GM21717 (cell line): Measurements from ENCODE around the gene MMUT.
"Not testable (repeated sequence)": the region's sequence is repeated elsewhere in the genome, so short reads cannot be mapped to it uniquely, and the experiment has no call there.

Source experiments
- ATAC-seq: cut with Tn5 transposase; IDR thresholded peaks from one replicate; pipeline ENCODE4 v1.9.1; 2021; ENCODE audit warnings: mild to moderate bottlenecking, moderate library complexity; ENCODE audit not compliant: unreplicated experiment

The MMUT gene

GRCh38 chr6:49462927-49463611 is at the start of gene MMUT, which contains the start of gene CENPQ:
Gene MMUT (minus strand): TSS chr6:49463253. CDS start chr6:49459466, 3,787 bp downstream.
Gene CENPQ (plus strand): TSS chr6:49463370. CDS start chr6:49470177, 6,807 bp downstream.
- ATAC-seq = peak; percentile 99

GRCh38 chr6:49509342-49509741 is 46.3 kb upstream of the MMUT start:
- ATAC-seq = no peak

DNA sequence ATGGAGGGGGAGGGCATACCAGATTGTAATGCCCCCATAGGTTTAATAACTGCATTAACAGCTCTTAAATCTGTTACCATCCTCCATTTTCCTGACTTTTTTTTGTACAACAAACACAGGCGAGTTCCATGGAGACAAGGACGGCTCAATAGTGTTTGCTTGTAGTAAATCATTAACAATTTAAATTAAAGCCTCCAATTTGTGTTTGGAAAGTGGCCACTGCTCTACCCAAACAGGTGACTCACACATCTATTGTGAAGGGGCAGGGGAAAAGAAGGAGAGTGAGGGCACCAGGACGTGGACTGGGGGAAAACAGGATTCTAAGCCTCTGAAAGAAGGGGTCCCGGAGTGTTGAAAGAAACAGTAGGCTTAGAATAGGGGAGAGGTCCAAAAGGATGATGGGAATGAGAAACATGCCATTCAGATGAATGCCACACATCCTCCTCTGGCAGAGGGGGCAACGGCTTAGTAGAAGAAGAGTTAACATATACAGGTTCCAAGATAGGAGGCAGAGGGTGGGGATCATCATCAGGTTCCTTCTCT is 43.6 kb upstream of the MMUT start:
- no peak for ATAC-seq

DNA sequence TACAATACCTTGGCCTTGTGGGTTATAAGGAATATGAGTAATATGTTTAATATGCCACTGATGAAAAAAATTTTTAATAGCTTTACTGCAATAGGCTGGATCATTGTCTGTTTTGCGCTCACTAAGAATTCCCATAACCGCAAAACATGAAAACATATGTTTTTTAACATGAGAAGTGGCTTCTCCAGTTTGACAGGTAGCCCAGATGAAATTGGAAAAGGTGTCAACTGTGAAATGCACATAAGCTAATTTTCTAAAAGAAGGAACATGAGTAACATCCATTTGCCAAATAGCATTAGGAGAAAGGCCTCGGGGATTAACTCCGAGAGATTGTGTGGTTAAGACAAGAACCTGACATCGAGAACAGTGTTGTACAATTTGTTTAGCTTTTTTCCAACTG is 41.6 kb upstream of the MMUT start:
- ATAC-seq = no peak

DNA sequence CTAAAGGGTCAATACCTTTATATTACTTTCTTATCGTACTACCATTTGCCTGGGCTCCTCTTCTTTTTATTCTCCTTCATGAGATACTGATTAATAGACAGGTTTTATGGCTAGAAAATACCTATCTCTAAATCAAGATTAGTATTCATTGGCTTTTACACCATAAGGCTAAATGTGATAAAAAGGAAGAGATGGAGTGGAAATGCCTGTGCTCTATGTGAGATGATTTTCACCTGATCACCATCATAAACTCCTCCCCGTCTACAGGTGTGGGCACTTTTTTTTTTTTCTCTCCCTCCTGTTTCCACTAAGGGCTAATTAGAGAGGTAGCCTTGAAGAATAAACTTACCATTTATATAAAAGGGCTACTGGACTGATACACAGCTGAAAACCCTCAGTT is 36.6 kb upstream of the MMUT start, which contains the start of gene GLYATL3:
TSS of gene GLYATL3 (plus strand) at position 301 of the 400 bp plus-strand sequence. CDS start 12,068 bp downstream, outside the sequence.
- ATAC-seq = no peak

DNA sequence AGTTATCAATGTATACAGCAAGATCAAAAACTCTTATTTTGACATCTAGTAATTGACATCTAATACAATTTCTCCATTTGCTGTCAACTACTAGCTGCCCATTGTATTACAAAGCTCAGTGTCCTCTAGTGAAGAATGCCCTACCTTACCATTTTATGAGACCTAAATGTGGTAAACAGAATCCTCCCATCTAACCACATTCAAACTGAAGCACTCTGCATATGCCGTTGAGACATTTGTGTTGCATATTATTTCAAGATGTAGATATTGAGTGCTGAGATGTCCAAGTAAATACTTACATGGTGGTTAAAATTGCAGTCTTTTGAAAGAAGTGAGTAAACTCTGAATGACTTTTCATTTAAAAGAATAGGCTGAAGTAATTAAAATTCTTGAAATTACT is 36.1 kb upstream of the MMUT start:
- ATAC-seq = no peak

DNA sequence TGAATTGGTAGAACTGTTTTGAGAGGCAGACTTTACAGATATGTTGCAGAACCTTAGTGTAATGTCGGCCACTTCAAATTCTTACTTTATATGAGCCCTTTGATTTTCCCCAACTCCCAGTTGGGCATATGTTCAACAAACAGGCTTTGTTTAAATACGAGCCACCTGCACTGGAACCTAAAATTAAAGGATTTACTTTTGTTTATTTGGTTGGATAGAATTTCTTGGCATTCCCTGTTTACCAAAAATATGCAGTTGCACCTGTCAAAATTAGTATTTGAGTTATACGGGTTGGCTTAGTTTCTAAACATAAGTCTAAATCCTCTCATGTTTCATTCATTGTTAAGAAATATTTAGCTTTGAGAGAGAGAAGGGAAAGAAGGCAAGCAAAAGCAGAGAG is 34.3 kb upstream of the MMUT start:
- no peak for ATAC-seq

DNA sequence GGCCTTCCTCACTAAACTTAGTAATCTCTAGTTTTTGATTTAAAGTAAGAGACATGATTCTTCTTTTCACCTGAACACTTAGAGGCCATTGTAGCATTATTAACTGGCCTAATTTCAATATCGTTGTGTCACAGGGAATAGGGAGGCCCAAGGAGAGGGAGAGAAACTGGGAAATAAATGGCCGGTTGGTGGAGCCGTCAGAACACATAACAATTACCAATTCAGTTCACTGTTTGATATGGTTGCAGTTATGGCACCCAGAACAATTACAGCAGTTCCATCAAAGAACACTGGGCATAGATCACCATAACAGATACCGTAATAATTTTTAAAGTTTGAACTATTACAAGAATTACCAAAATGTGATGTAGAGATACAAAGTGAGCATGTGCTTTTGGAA is 27.6 kb upstream of the MMUT start:
- no peak for ATAC-seq

- not testable (repeated sequence) for ATAC-seq
Measured at GRCh38 chr6:49483380-49483779, 20.3 kb upstream of the MMUT start.

- not testable (repeated sequence) for ATAC-seq
Measured at GRCh38 chr6:49481846-49482245, 18.8 kb upstream of the MMUT start.

DNA sequence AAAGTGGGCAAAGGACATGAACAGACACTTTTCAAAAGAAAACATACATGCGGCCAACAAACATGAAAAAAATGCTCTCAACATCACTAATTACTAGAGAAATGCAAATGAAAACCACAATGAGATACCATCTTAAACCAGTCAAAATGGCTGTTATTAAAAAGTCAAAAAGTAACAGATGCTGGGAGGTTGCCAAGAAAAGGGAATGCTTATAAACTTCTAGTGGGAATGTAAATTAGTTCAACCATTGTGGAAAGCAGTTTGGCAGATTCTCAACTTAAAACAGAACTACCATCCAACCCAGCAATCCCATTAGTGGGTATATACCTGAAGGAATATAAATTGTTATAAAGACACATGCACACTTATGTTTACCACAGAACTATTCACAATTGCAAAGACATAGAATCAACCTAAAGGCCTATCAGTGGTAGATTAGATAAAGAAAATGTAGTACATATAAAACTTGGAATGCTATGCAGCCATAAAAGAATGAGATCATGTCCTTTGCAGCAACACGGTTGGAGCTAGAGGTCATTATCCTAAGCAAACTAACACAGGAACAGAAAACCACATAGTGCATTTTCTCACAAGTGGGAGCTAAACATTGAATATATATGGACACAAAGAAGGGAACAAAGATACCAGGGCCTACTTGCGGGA is 16.4 kb upstream of the MMUT start:
- no peak for ATAC-seq

GRCh38 chr6:49476564-49476963 is 13.5 kb upstream of the MMUT start:
- not testable (repeated sequence) for ATAC-seq

DNA sequence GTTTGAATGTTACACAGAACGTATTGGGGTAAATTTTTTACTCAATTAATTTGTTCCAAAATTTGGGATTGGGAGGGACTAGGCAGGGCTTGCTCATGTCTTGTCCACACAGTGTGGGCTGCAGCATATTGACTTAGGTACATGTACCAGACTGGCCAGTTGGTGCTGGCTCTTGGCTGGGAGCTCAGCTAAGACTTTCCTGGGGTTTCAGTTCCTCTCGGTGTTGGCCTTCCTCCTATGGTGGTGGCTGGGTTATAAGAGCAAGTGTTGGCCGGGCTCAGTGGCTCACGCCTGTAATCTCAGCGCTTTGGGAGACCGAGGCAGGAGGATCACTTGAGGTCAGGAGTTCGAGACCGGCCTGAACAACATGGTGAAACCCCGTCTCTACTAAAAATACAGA is 5.0 kb upstream of the MMUT start:
- ATAC-seq = no peak

DNA sequence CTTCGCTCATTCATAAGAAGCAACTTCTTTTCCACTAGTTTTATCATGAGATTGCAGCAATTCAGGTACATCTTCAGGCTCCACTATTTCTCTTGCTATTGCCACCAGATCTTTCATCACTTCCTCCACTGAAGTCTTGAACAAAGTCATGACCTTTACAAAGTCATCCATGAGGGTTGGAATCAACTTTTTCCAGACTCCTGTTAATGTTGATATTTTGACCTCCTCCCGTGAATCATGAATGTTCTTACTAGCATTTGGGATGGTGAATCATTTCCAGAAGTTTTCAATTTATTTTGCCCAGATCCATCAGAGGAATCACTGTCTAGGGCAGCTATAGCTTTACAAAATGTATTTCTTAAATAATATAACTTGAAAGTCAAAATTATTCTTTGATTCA is 1.6 kb upstream of the MMUT start:
- no peak for ATAC-seq

- ATAC-seq = peak; percentile 2
Measured at GRCh38 chr6:49463612-49463967, 537 bp upstream of the MMUT start.

GRCh38 chr6:49462599-49462926 is 490 bp downstream of the MMUT start:
- ATAC-seq = peak; percentile 12

GRCh38 chr6:49462071-49462470 is 982 bp downstream of the MMUT start:
- ATAC-seq = no peak

GRCh38 chr6:49457771-49458170 is 5.3 kb downstream of the MMUT start:
- ATAC-seq = no peak

DNA sequence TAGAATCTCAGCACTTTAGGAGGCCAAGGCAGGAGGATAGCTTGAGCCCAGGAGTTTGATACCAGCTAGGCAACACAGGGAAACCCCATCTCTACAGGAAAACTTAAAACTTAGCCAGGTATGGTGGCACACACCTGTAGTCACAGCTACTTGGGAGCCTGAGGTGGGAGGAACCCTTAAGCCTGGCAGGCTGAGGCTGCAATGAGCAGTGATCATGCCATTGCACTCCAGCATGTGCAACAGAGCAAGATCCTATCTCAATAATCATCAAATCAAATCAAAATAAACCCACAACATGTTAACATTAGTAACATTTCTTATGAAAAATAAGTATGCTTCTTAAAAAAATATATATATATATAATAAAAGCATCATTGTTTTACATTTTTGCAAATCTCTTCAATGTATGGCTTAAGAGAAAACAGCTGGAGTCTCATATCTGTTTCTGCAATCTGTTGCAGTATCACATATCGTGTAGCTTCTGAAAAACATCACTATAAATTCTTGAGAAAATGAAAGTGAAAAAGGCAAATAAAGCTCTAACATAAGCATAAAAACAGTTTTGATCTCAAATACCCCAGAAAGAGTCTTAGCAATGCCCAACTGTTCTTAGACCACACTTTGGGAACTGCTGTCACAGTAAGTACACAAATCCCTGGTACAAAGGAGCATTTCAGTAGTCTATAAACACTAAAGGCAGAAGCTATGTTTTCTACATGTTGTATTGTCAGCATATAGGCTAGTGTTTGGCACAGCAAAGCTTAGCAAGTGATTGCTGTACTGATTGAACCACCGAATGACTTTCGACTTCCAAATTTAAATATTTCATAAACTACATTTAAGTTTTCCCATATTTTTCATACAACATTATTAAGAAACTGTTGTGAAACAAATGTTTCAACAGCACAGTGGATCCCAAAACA is 8.0 kb downstream of the MMUT start:
- peak; percentile 80 for ATAC-seq

DNA sequence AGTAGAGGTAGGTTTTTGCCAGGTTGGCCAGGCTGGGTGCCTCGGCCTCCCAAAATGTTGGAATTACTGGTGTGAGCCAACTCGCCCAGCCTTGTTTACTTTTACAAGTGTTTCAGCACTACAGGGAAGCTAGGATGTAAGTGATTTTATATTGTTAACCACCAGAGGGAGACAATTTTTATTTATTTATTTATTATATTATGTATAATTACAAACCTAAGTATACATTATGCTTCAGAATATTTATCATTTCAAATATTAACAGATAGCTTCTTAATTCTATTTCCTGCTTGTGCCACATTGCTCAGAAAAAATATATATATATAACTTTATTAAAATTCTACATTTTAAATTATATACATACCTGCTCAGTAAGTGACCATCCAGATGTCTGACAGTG is 9.8 kb downstream of the MMUT start:
- no peak for ATAC-seq

GRCh38 chr6:49430866-49431265 is 32.2 kb downstream of the MMUT start:
- no peak for ATAC-seq
